Duodenal mucosa (tissue), 2 donors: Measurements from ENCODE around the gene CDC34.

Experiments used
- H3K27ac ChIP-seq: one replicate; pipeline ENCODE4 v1.7.0; 2013; ENCODE audit warnings: low read depth, low read length
- H3K27me3 ChIP-seq, 2 donors: one replicate each; pipeline ENCODE4 v1.7.0; 2013; ENCODE audit warnings: low read length in 2 of 2, control low read depth in 1 of 2; ENCODE audit not compliant: insufficient read depth in 2 of 2, control insufficient read depth in 1 of 2
- H3K36me3 ChIP-seq, 2 donors: one replicate each; pipeline ENCODE4 v1.7.0; 2013; ENCODE audit warnings: low read length in 2 of 2, control low read depth in 1 of 2; ENCODE audit not compliant: insufficient read depth in 2 of 2, control insufficient read depth in 1 of 2
- H3K4me1 ChIP-seq, 2 donors: one replicate each; pipeline ENCODE4 v1.7.0; 2013; ENCODE audit warnings: low read length in 2 of 2, control low read depth in 1 of 2; ENCODE audit not compliant: insufficient read depth in 2 of 2, control insufficient read depth in 1 of 2
- H3K4me3 ChIP-seq, 2 donors: one replicate each; pipeline ENCODE4 v1.7.0; 2013; ENCODE audit warnings: low read length in 2 of 2, low read depth in 1 of 2
- H3K9ac ChIP-seq, 2 donors: one replicate each; pipeline ENCODE4 v1.7.0; 2013; ENCODE audit warnings: low read length in 2 of 2, low read depth in 1 of 2
- H3K9me3 ChIP-seq, 2 donors: one replicate each; pipeline ENCODE4 v1.7.0; 2013; ENCODE audit warnings: low read length in 2 of 2, control low read depth in 1 of 2; ENCODE audit not compliant: control insufficient read depth in 1 of 2

Gene CDC34

DNA sequence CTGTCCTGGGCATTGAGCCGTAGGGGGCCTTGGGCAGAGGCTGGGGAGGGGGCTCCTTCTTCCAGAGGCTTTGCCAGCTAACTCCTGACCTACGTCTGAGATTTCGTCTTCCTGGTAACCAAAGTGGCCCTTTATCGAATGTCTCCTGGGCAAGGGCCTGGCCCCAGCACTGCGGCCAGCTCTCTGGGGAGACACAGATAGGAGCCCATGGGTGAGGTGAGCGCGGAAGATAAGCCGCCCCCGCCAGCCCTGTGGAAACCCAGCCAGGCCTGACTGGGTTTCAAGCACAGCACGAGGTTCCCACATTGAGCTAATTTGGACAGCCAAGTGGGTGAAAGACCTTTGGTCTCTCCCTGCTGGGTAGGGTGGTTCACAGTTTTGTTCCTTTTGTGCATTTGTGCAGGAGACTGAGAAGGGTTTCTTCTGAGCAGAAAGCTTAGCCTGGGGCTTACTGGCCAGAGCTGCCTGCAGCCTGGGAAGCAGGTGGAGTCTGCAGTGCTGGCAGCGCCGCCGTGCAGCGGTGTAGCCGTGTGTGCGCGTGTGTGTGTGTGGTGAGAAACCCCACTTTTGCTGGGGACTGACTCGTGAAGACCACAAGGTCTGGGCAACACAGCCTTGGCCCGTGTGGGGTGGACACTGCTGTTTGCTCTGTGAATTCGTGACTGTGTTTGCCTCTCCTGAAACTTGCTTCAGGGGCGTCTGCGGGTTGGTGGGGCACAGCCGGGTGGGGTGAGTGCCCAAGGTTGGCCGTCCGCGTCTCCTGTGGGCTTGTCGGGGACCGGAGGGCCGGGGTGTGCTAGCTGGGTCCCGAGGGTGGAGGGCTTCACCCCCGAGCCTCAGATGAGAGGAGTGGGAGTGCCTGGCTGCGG lies 43.3 kb downstream of the CDC34 start:
- H3K27me3 ChIP-seq: no peaks in the 10 kb centered on the region
- H3K27ac ChIP-seq: peak overlapping the region; percentile 30
- H3K9ac ChIP-seq: peak overlapping the region; percentile 25 to 27
- peak overlapping the region; percentile 62 to 66 for H3K4me3 ChIP-seq
- H3K4me1 ChIP-seq: peaks cover 14 to 35% of the 10 kb centered on the region in 2 donors
- H3K36me3 ChIP-seq: peaks cover 0 to 7% of the 10 kb centered on the region in 2 donors
- no peaks in the 10 kb centered on the region for H3K9me3 ChIP-seq

DNA sequence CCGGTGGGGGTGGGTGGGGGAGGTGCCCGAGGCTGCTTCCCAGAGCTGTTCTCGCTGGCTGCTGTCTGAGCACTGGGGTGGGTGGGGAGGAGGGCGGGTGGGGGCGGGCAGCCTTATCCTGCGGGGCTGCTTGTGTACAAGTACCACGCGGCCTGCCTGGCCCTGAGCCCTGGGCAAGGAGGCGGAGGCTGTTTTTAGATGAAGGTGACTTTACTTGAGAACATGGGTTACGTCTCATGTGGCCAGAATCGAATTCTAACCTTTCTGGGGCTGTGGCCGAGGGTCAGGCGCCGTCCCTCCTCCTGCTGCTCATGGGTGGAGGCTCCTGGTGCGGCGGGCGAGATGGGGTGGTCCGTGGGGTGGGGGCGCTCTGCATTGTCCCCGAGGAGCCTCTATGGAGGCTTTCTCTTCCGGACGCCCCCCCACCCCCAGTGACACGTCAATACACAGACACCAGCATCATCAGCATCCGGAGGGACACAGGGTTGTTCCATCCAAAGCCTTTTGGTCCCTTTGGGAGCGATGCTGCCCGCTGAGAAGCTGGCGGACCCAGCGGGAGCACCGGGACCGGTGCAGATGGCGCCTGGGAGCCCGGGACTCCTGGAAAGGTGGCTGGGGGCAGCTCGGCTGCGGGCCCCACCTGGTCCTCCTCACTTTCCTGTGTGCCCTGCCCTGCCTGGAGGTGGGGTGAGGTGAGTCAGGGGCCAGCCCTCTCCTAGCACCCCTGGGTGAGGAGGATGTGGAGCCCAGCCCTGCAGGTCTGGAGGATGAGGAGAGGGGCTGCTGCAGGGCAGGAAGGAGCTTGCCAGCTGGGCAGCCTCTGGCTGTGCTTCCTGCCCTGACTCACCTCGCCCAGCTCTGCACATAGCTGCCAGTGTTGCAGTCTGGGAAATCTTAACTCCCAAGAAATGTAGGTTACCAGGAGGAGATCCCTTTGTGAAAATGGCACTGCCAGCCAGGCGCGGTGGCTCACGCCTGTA lies 44.3 kb downstream of the CDC34 start:
- no peak overlapping the region for H3K27ac ChIP-seq
- H3K36me3 ChIP-seq: peaks cover 0 to 14% of the 10 kb centered on the region in 2 donors
- H3K9me3 ChIP-seq: no peaks in the 10 kb centered on the region
- no peaks in the 10 kb centered on the region for H3K27me3 ChIP-seq
- H3K9ac ChIP-seq: no peak overlapping the region
- H3K4me1 ChIP-seq: peaks cover 14 to 35% of the 10 kb centered on the region in 2 donors
- H3K4me3 ChIP-seq: peak overlapping the region; percentile 62 to 66

DNA sequence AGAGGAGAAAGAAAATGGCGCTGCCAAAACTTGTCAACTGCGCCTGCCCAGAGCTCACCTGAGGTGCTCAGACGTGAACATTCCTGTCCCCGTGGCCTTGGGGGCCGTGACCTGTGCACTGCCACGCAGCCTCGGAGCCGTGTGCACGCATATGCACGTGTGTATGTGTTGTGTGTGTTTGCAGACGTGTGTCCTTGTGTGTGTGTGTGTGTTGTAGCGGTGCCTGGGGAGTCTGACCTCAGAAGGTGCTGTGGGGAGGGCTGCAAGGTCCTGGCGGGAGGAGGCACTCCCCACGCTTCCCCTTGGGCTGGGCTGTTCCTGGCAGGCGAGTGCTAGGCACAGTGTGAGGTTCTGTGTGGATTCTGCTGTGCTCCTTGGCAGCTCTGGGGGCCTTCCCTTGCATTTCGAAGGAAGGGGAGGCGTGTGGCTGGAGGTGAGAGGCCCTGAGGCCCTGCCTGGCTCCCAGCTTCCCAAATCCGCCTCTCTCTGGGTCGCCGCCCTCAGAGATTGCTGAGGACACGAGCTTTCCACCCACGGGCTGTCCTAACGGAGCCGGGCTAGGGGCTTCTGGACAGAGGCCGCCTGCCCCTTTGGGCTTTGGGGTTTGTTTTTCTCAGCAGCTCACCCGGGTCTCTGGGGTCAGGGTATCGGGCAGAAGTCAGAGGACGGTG lies 45.3 kb downstream of the CDC34 start:
- Histone ChIP-seq H3K9ac (no peak overlapping the region), H3K4me3 (no peak overlapping the region), H3K36me3 (peaks cover 0 to 23% of the 10 kb centered on the region in 2 donors), H3K27ac (no peak overlapping the region), H3K9me3 (no peaks in the 10 kb centered on the region), H3K27me3 (no peaks in the 10 kb centered on the region), H3K4me1 (peaks cover 14 to 26% of the 10 kb centered on the region in 2 donors)

DNA sequence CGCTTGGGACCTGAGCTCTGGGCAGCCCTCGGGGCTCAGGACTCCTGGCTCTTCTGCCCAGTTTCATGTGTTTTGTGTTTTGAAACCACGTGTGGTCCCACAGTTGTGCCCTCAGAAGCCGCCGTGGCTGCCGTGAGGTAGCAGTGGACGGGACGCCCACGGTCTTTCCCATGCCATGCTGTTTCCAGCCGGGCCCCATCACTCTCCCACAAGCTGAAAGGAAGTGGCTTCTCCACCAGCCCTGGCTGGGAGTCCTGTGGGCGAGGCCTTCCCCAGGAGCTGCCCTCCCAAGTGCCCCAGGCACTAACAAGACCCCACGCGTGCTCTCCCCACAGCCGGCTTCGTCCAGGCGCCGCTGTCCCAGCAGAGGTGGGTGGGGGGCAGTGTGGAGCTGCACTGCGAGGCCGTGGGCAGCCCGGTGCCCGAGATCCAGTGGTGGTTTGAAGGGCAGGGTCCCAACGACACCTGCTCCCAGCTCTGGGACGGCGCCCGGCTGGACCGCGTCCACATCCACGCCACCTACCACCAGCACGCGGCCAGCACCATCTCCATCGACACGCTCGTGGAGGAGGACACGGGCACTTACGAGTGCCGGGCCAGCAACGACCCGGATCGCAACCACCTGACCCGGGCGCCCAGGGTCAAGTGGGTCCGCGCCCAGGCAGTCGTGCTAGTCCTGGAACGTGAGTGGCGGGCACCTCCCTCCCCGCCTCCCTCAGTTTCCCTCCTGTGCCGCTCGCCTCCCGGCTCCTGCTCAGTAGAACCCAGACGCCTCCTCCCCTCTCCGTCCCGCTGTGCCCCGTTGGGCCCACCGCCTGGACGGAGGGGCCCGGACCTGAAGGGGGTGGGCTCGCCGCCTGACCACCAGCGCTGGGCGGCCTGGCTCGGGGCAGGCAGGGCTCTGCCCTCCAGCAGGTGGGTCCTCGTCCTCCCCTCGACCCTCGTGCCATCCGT lies 46.2 kb downstream of the CDC34 start:
- H3K27ac ChIP-seq: no peak overlapping the region
- H3K27me3 ChIP-seq: no peaks in the 10 kb centered on the region
- H3K9ac ChIP-seq: no peak overlapping the region

DNA sequence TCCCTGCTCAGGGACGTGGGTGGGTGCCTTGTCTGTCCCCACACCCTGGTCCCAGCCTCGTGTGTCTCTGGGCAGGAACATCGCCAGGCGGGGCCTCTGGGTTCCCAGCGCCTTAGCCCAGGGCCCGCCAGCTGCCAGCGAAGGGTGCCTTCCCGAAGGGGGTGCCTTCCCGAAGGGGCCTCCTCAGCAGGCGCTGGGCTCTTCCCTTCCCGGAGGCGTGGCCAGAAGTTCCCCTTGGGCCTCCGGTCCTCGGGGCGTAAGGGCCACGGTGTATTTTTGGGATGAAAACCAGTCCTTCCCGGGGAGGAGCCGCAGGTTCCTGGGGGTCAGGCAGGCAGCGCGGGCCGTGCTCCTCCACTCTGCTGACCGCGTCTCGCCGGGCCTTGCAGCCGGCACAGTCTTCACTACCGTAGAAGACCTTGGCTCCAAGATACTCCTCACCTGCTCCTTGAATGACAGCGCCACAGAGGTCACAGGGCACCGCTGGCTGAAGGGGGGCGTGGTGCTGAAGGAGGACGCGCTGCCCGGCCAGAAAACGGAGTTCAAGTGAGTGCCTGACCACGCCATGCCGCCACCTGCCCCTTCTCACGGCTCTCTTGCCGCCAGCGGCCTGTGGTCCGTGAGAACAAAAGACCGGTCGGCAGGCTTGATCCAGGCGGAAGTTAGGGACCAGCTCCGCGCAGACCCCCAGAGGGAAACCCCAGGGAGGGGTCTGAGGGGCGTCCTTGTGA lies 47.7 kb downstream of the CDC34 start:
- no peak overlapping the region for H3K9ac ChIP-seq
- peaks cover 14 to 17% of the 10 kb centered on the region in 2 donors for H3K4me1 ChIP-seq
- no peak overlapping the region for H3K4me3 ChIP-seq
- no peak overlapping the region for H3K27ac ChIP-seq
- no peaks in the 10 kb centered on the region for H3K9me3 ChIP-seq
- no peaks in the 10 kb centered on the region for H3K27me3 ChIP-seq
- H3K36me3 ChIP-seq: peaks cover 0 to 30% of the 10 kb centered on the region in 2 donors

More for the DNA sequence above, 46.2 kb downstream of the CDC34 start:
- Histone ChIP-seq H3K4me1 (peaks cover 14 to 26% of the 10 kb centered on the region in 2 donors), H3K9me3 (no peaks in the 10 kb centered on the region), H3K36me3 (peaks cover 0 to 26% of the 10 kb centered on the region in 2 donors), H3K4me3 (no peak overlapping the region)

DNA sequence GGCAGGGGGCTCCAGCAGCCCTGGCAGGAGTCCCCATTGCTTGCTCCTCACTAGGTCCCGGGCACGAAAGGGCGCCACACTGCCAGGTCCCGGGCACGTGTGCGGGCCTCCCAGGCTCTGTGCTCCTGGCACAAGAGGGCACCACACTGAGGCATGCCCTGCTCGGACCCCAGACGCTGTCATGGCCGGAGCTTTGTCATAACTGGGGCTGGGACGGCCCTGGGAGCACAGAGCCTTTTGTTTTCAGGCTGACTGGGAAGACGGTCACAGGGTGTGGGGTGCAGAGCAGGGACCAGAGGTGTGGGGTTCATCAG lies 48.2 kb downstream of the CDC34 start:
- no peaks in the 10 kb centered on the region for H3K9me3 ChIP-seq
- H3K36me3 ChIP-seq: peaks cover 0 to 30% of the 10 kb centered on the region in 2 donors
- H3K4me1 ChIP-seq: peaks cover 11 to 14% of the 10 kb centered on the region in 2 donors

DNA sequence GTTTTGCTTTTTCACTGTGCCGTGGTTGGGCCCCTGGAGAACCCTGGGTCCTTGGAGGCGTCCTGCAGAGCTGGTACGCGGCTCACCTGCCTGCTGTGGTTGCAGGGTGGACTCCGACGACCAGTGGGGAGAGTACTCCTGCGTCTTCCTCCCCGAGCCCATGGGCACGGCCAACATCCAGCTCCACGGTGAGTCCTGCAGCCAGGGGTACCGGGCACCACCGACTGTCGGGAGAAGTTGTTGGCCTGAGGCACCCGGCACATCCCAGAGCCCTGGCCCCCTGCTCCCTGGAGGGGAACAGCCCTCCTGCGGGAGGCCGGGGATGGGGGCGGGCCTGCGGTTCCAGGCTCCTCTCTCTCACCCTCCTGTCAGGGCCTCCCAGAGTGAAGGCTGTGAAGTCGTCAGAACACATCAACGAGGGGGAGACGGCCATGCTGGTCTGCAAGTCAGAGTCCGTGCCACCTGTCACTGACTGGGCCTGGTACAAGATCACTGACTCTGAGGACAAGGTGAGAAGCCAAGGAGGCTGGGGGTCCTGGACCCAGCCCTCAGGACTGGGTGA lies 48.8 kb downstream of the CDC34 start:
- peaks cover 6 to 8% of the 10 kb centered on the region in 2 donors for H3K4me1 ChIP-seq
- no peak overlapping the region for H3K9ac ChIP-seq
- peaks cover 0 to 30% of the 10 kb centered on the region in 2 donors for H3K36me3 ChIP-seq
- H3K9me3 ChIP-seq: no peaks in the 10 kb centered on the region
- no peak overlapping the region for H3K4me3 ChIP-seq
- no peak overlapping the region for H3K27ac ChIP-seq
- no peaks in the 10 kb centered on the region for H3K27me3 ChIP-seq

More for the DNA sequence above, 48.2 kb downstream of the CDC34 start:
- H3K27ac ChIP-seq: no peak overlapping the region
- no peaks in the 10 kb centered on the region for H3K27me3 ChIP-seq
- no peak overlapping the region for H3K9ac ChIP-seq
- H3K4me3 ChIP-seq: no peak overlapping the region

DNA sequence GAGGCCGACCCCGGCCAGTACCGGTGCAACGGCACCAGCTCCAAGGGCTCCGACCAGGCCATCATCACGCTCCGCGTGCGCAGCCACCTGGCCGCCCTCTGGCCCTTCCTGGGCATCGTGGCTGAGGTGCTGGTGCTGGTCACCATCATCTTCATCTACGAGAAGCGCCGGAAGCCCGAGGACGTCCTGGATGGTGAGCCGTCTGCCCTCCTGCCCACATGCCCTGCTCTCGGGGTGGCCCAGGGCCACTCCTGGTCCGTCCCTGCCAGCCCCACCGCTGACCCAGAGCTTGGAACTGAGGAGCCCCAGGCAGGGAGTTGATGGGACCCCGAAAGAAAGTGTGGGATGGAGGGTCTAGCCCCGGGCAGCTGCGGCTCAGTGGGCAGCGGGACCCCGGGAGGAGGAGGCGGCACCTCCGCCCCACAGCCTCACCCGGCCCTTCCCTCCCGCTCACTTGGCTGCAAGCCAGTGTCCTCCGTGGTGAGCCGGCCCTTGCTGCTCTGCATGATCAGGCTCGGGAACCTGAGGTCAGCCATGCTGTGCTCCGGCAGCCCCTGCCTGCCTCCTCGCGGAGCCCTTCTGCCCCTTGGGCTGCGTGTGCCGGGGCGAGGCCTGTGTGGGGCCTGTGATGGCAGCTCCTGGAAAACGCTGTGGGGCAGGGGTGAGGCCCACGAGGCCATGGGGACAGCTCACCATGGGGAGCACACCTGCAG lies 50.0 kb downstream of the CDC34 start:
- Histone ChIP-seq H3K9ac (no peak overlapping the region), H3K4me1 (no peaks in the 10 kb centered on the region), H3K27ac (no peak overlapping the region), H3K27me3 (no peaks in the 10 kb centered on the region), H3K36me3 (peaks cover 0 to 30% of the 10 kb centered on the region in 2 donors), H3K9me3 (no peaks in the 10 kb centered on the region), H3K4me3 (no peak overlapping the region)
